HepG2 (cell line): Measurements from ENCODE around the gene OR2AG1. TPM values are rescaled to one million over a fixed set of nuclear protein-coding genes. Genes with fewer than 3 reads are reported as not detected.

Experiments used
- ATAC-seq: fragments of 200-7000 bp; cut with Tn5 transposase; 3 replicates; pipeline ENCODE4 v1.9.1; 2020; ENCODE audit warnings: mild to moderate bottlenecking, moderate library complexity
- BruUV-seq: library from RNA; stranded (reverse); fragments of 400-500 nt; replicated peaks from 2 replicates; lab custom pipeline; 2021; lab: Mats Ljungman, UMichigan
- CTCF ChIA-PET: fragments of 300-600 bp; formaldehyde crosslinking; extraction: SDS; loops from one replicate; lab custom pipeline; 2021; ENCODE audit warnings: low total read pairs, inconsistent platforms, low intra/inter-chr PET ratio; lab: Yijun Ruan, JAX
- POLR2A ChIA-PET: fragments of 350-600 bp; sonication (Branson Sonifier 250); formaldehyde crosslinking; loops from one replicate; lab custom pipeline; 2020; ENCODE audit warnings: antibody characterized with exemption, inconsistent platforms; lab: Yijun Ruan, JAX
- DNase-seq: peaks from one replicate; pipeline ENCODE4 v3.0.0-alpha.2; 2015; ENCODE audit warnings: low spot score
- FAIRE-seq: peaks from 3 replicates; lab custom pipeline; 2011; peaks lifted over from hg19 to GRCh38; lab: Jason Lieb, UNC
- H2AFZ ChIP-seq: one replicate; pipeline ENCODE4 v1.6.1; 2011; ENCODE audit warnings: low read length, inconsistent platforms
- H3K27ac ChIP-seq: fragments of 300-600 bp; 3 replicates; pipeline ENCODE4 v1.8.0; 2011; ENCODE audit warnings: mixed run types, mild to moderate bottlenecking, mixed read lengths, low read length, inconsistent platforms; ENCODE audit not compliant: insufficient read depth; ENCODE audit errors: extremely low read length
- H3K27me3 ChIP-seq, 2 experiments: fragments of 200-600 bp in 1 of 2; 2 replicates in 1 of 2; 3 replicates in 1 of 2; pipeline versions ENCODE4 v1.6.0 to v1.8.0; 2011; ENCODE audit warnings: low read length in 2 of 2, mild to moderate bottlenecking in 2 of 2, moderate library complexity in 2 of 2, inconsistent platforms in 1 of 2; ENCODE audit not compliant: insufficient read depth in 2 of 2, control insufficient read depth in 1 of 2
- H3K36me3 ChIP-seq, 2 experiments: fragments of 200-600 bp in 1 of 2; replicated peaks in 1 of 2; 2 replicates in 1 of 2; 3 replicates in 1 of 2; pipeline versions ENCODE4 v1.5.1 to v1.8.0; 2011; ENCODE audit warnings: low read length in 2 of 2, inconsistent platforms in 1 of 2; ENCODE audit not compliant: insufficient read depth in 2 of 2, control insufficient read depth in 1 of 2
- H3K4me1 ChIP-seq: 2 replicates; pipeline ENCODE4 v1.5.1; 2012; ENCODE audit warnings: low read length, inconsistent platforms; ENCODE audit not compliant: insufficient read depth
- H3K4me2 ChIP-seq: 2 replicates; pipeline ENCODE4 v1.6.0; 2011; ENCODE audit warnings: low read depth, low read length, inconsistent platforms
- H3K4me3 ChIP-seq, 3 experiments: fragments of 200-600 bp in 1 of 3; sonication (generic), shearing (Covaris generic) in 1 of 3; replicated peaks in 1 of 3; 2 replicates each; pipeline ENCODE4 v1.5.1; 2011 to 2016; ENCODE audit warnings: low read length in 3 of 3, inconsistent platforms in 2 of 3, low read depth in 2 of 3, mild to moderate bottlenecking in 2 of 3, control low read depth in 1 of 3, mixed read lengths in 1 of 3; ENCODE audit not compliant: insufficient read depth in 1 of 3
- H3K79me2 ChIP-seq: one replicate; pipeline ENCODE4 v1.6.1; 2011; ENCODE audit warnings: low read length, inconsistent platforms; ENCODE audit not compliant: insufficient read depth
- H3K9ac ChIP-seq: 2 replicates; pipeline ENCODE4 v1.6.0; 2011; ENCODE audit warnings: mild to moderate bottlenecking, low read depth, low read length, inconsistent platforms; ENCODE audit not compliant: insufficient read depth
- H3K9me3 ChIP-seq: 2 replicates; pipeline ENCODE4 v1.5.1; 2012; ENCODE audit warnings: mild to moderate bottlenecking, low read length
- H4K20me1 ChIP-seq: 2 replicates; pipeline ENCODE4 v1.6.0; 2011; ENCODE audit warnings: inconsistent platforms, mild to moderate bottlenecking, low read length, moderate library complexity; ENCODE audit not compliant: insufficient read depth
- DZIP1 ChIP-seq: sonication (generic); formaldehyde crosslinking; IDR thresholded peaks from 2 replicates; pipeline ENCODE4 v1.5.0; 2020; ENCODE audit warnings: mild to moderate bottlenecking, missing genetic modification reagents
- NONO ChIP-seq, 2 experiments: fragments of 450-650 bp in 1 of 2; sonication (generic) in 1 of 2; formaldehyde crosslinking in 1 of 2; IDR thresholded peaks in 1 of 2; conservative IDR thresholded peaks in 1 of 2; 2 replicates each; pipeline versions ENCODE4 v1.6.1 to v1.8.0; 2017 to 2022; ENCODE audit warnings: mild to moderate bottlenecking in 1 of 2, missing genetic modification reagents in 1 of 2, moderate library complexity in 1 of 2
- PRDM4 ChIP-seq: sonication (generic); formaldehyde crosslinking; IDR thresholded peaks from 2 replicates; pipeline ENCODE4 v1.9.0; 2021; ENCODE audit warnings: missing genetic modification reagents, borderline replicate concordance
- ZBTB34 ChIP-seq: sonication (generic); formaldehyde crosslinking; IDR thresholded peaks from 2 replicates; pipeline ENCODE4 v1.8.0; 2022; ENCODE audit warnings: mild to moderate bottlenecking, missing genetic modification reagents
- ZBTB8A ChIP-seq: sonication (generic); formaldehyde crosslinking; IDR thresholded peaks from 2 replicates; pipeline ENCODE4 v1.4.0; 2020; ENCODE audit warnings: mild to moderate bottlenecking, low read depth, missing genetic modification reagents, borderline replicate concordance
- ZNF331 ChIP-seq: sonication (generic); formaldehyde crosslinking; IDR thresholded peaks from 2 replicates; pipeline ENCODE4 v1.4.0; 2020; ENCODE audit warnings: missing genetic modification reagents
- ZNF501 ChIP-seq: sonication (generic); formaldehyde crosslinking; IDR thresholded peaks from 2 replicates; pipeline ENCODE4 v1.5.1; 2020; ENCODE audit warnings: mild to moderate bottlenecking, moderate library complexity, missing genetic modification reagents
- ZNF605 ChIP-seq: sonication (generic); formaldehyde crosslinking; IDR thresholded peaks from 2 replicates; pipeline ENCODE4 v1.8.0; 2022; ENCODE audit warnings: mild to moderate bottlenecking, missing genetic modification reagents
- ZNF614 ChIP-seq: IDR thresholded peaks from 2 replicates; pipeline ENCODE4 v1.6.1; 2018; ENCODE audit warnings: missing biosample characterization, missing genetic modification reagents, inconsistent platforms, borderline replicate concordance
- ZNF7 ChIP-seq: IDR thresholded peaks from 2 replicates; pipeline ENCODE4 v1.6.1; 2016; ENCODE audit warnings: missing biosample characterization, missing genetic modification reagents
- WGBS: methylation state at CpG from one replicate; pipeline ENCODE4 v1.1.6; 2017; ENCODE audit warnings: low lambda C conversion rate; 5-methylcytosine and 5-hydroxymethylcytosine counted together
- in situ Hi-C: cut with HindIII; loops from 2 replicates; pipeline ENCODE4 v1.10.0; 2017; ENCODE audit warnings: low pct_unique_long_range_greater_than_20kb; ENCODE audit not compliant: extremely low pct_ligation_motif_present
- intact Hi-C: fragments of 100-400 bp; cut with micrococcal nuclease; formaldehyde crosslinking; loops from one replicate; pipeline ENCODE4 v1.10.0; 2022; ENCODE audit not compliant: unreplicated experiment
- polyA plus RNA-seq, 8 experiments: library from polyadenylated mRNA; depleted of rRNA in 3 of 8; stranded (reverse) in 7 of 8; unstranded in 1 of 8; fragments of >200 nt; fragmentation: Illumina TruSeq in 4 of 8; extraction: Trizol in 4 of 8; gene quantifications; 2 replicates each; pipeline versions ENCODE4 v1.2.1 to v1.2.3, GENCODE V29; 2011 to 2016; ENCODE audit warnings: low read depth in 4 of 8, missing spikeins in 1 of 8, mixed read lengths in 1 of 8; ENCODE audit not compliant: insufficient read depth in 1 of 8
- total RNA-seq, 5 experiments: library from RNA; depleted of rRNA; stranded (reverse); fragments of >200 nt; fragmentation: Illumina TruSeq; extraction: Trizol; gene quantifications; 2 replicates each; pipeline ENCODE4 v1.2.3, GENCODE V29; 2016; ENCODE audit warnings: low read depth in 1 of 5

Gene OR2AG1
- total and polyA plus RNA-seq, 2 of the 13 experiments (the other 11 are each of a cell fraction or from before 2014, with no cell fraction given), result not detected

GRCh38 chr11:6745465-6746015 lies 37.3 kb upstream of the OR2AG1 start (continued):
- no peak for TF ChIP-seq ZNF7
- no peak for TF ChIP-seq ZNF331 (CRISPR knock-in tag)
- TF ChIP-seq ZNF614 (CRISPR knock-in tag), result no peak
- TF ChIP-seq ZNF605, result no peak
- TF ChIP-seq NONO (IDR thresholded peaks at IDR 0.05), result no peak
- no peak for TF ChIP-seq NONO (CRISPR knock-in tag; conservative IDR thresholded peaks at IDR 0.05)
- no peak for TF ChIP-seq ZBTB34 (CRISPR knock-in tag)

- CTCF ChIA-PET, result no interaction called here
Observed at GRCh38 chr11:6746086-6746618, 36.7 kb upstream of the OR2AG1 start.

More at GRCh38 chr11:6746086-6746618, 36.7 kb upstream of the OR2AG1 start:
- no peak overlapping the region for H2AFZ ChIP-seq
- no peaks in the 10 kb centered on the region for H3K9me3 ChIP-seq
- peaks cover 0 to 12% of the 10 kb centered on the region in 2 experiments; a peak in 2 of 5 replicates for H3K27me3 ChIP-seq
- POLR2A ChIA-PET, result no interaction called here
- FAIRE-seq, result no peak
- no peaks in the 10 kb centered on the region for H4K20me1 ChIP-seq
- H3K9ac ChIP-seq, result no peak overlapping the region
- in situ Hi-C loops, result no loop called here
- TF ChIP-seq ZBTB8A (CRISPR knock-in tag), result no peak
- TF ChIP-seq PRDM4 (CRISPR knock-in tag), result no peak
- TF ChIP-seq DZIP1 (CRISPR knock-in tag), result no peak
- TF ChIP-seq ZNF501 (CRISPR knock-in tag), result no peak
- TF ChIP-seq, all 625 proteins: peak for 0
- H3K79me2 ChIP-seq, result no peaks in the 10 kb centered on the region
- no peaks in the 10 kb centered on the region for H3K4me1 ChIP-seq
- intact Hi-C loops, result no loop called here
- no peak overlapping the region for H3K4me3 ChIP-seq
- H3K36me3 ChIP-seq, result no peaks in the 10 kb centered on the region
- BruUV-seq, result no TSS peak
- H3K27ac ChIP-seq, result no peak overlapping the region
- no peak for DNase-seq
- ATAC-seq, result no peak
- H3K4me2 ChIP-seq, result no peak overlapping the region
- 5% methylated on average over 5 of the region's 5 CpGs for WGBS
